Spinal cord (tissue), 10 donors: ENCODE data around the gene ARAP2. TPM values are rescaled to one million over a fixed set of nuclear protein-coding genes. Genes with fewer than 3 reads are reported as not detected.

Experiments used
- DNase-seq, 6 donors: peaks; one replicate each; pipeline versions ENCODE4 v3.0.0 to v3.0.0-alpha.2; 2013 to 2015; ENCODE audit warnings: low spot score in 6 of 6, low read depth in 4 of 6
- H3K27ac ChIP-seq: one replicate; pipeline ENCODE4 v1.5.1; 2013; ENCODE audit warnings: low read depth, low read length, control low read depth
- H3K27me3 ChIP-seq: one replicate; pipeline ENCODE4 v1.6.1; 2013; ENCODE audit warnings: low read length; ENCODE audit not compliant: control insufficient read depth, insufficient read depth
- H3K36me3 ChIP-seq: one replicate; pipeline ENCODE4 v1.6.1; 2013; ENCODE audit warnings: low read length; ENCODE audit not compliant: control insufficient read depth, insufficient read depth
- H3K4me1 ChIP-seq: one replicate; pipeline ENCODE4 v1.6.1; 2013; ENCODE audit warnings: low read length; ENCODE audit not compliant: control insufficient read depth, insufficient read depth
- H3K4me3 ChIP-seq: one replicate; pipeline ENCODE4 v1.5.1; 2013; ENCODE audit warnings: low read depth, low read length, control low read depth
- H3K9me3 ChIP-seq: one replicate; pipeline ENCODE4 v1.6.1; 2013; ENCODE audit warnings: low read length; ENCODE audit not compliant: control insufficient read depth, insufficient read depth
- WGBS: methylation state at CpG from one replicate; pipeline ENCODE4 v1.1.5; 2013; ENCODE audit warnings: missing lambda C conversion rate; ENCODE audit not compliant: insufficient coverage; 5-methylcytosine and 5-hydroxymethylcytosine counted together
- polyA plus RNA-seq, 2 donors: library from polyadenylated mRNA; unstranded; fragments of 120-200 nt; gene quantifications; one replicate each; pipeline ENCODE4 v1.2.1, GENCODE V29; 2013; ENCODE audit not compliant: insufficient read length in 2 of 2
- total RNA-seq, 2 donors: library from RNA; depleted of rRNA in 1 of 2; stranded (reverse); fragments of 120-200 nt in 1 of 2; fragments of >200 nt in 1 of 2; gene quantifications; one replicate each; pipeline versions ENCODE4 v1.2.3 to v1.2.4, GENCODE V29; 2013 to 2014
- donor health status: healthy.

Gene ARAP2
- total and polyA plus RNA-seq, 4 donors, result 15.9 to 95.8 (median 25.5) TPM

DNA sequence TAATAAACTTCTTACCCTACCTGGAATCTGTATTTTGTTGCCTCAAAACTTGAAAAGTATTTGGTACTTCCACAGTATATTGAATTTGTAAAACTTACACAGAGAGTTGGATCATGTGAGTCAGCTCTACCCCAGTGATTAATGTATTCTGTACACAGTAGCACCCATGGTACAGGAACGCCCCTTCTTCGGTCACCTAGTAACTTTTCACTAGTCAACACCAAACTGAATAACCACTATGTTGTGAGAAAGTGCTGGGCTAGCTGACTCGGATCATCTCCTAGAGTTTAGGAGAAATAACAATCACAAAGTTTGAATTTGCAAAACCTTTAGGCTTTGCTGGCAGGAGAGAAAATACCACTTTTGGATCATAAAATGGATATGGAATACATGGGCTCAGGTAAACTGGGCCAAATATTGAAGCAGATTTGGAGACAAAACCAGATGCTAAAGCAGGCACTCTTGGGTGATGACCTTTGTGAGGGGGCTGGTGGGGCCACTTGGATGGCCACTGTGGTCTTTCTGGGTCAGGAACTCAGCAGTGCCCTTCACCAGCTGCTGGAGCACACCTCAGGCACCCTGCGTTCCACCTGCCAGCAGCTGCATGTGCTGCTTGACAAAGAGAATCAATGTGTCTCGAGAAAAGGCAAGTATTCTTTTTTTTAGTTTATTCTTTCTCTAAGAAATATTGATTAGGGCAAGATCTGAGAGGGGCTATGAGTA, 37.2 kb upstream of the ARAP2 start, which contains the start of gene DTHD1:
TSS of gene DTHD1 (plus strand) at position 233 of the 723 bp plus-strand sequence. CDS start at position 376, 143 bp downstream.
- no peaks in the 10 kb centered on the region for H3K9me3 ChIP-seq
- no CpG with 5 or more reads among the region's 5 CpGs for WGBS
- H3K4me1 ChIP-seq, result peaks cover 3% of the 10 kb centered on the region
- no peaks in the 10 kb centered on the region for H3K27me3 ChIP-seq
- no peaks in the 10 kb centered on the region for H3K36me3 ChIP-seq
- peak within 1 kb of the TSS; percentile 7 for H3K4me3 ChIP-seq
- DNase-seq, result no peak
- peak within 1 kb of the TSS; percentile 47 for H3K27ac ChIP-seq

DNA sequence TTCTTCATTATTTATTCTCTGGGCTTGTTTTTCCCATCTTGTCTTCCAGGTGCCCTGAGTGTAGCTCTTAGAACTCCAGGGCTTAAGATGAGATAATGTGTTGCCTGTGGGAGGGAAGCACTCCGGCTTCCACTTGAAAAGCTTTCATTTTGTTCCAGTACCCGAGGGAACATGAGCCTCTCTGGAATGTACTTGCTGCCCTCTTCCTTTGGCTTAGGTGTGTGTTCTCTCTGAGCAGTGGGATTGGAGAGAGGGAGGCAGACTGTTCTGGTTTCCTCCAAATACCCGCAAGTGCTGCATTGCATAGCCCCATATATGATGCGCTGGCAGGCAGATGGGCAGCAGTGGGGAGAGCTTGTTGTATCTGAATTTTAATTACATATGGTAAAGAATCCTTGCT, 36.2 kb upstream of the ARAP2 start:
- Histone ChIP-seq H3K27ac (peak overlapping the region; percentile 47), H3K9me3 (no peaks in the 10 kb centered on the region), H3K27me3 (no peaks in the 10 kb centered on the region), H3K4me3 (no peak overlapping the region), H3K4me1 (peaks cover 3% of the 10 kb centered on the region), H3K36me3 (no peaks in the 10 kb centered on the region)
- WGBS, result 17% methylated on average over 2 of the region's 4 CpGs
- peak in 2 of 6 donors; percentile 38 to 50 for DNase-seq

DNA sequence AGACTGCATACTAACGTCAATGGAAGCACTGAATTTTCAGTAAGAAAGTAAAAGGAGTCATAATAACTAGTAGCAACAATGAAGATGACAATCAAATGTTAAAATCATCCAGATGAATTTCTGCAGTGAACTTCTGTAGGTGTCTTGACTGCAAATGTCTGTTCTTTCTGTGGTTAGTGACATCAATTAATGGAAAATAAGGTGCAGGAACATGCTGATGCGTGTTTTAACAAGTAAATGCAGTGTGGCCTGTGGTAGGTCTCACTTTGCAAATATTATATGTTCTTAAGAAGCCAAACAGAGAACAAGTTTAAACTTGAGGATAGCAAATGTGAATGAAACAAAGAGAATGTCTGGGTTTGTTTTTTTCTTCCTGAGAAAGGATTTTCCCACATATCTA, 34.5 kb upstream of the ARAP2 start:
- Histone ChIP-seq H3K27ac (no peak overlapping the region), H3K36me3 (no peaks in the 10 kb centered on the region), H3K4me3 (no peak overlapping the region), H3K4me1 (peaks cover 3% of the 10 kb centered on the region), H3K9me3 (no peaks in the 10 kb centered on the region), H3K27me3 (no peaks in the 10 kb centered on the region)
- WGBS, result no CpG with 5 or more reads among the region's 2 CpGs
- DNase-seq, result no peak

DNA sequence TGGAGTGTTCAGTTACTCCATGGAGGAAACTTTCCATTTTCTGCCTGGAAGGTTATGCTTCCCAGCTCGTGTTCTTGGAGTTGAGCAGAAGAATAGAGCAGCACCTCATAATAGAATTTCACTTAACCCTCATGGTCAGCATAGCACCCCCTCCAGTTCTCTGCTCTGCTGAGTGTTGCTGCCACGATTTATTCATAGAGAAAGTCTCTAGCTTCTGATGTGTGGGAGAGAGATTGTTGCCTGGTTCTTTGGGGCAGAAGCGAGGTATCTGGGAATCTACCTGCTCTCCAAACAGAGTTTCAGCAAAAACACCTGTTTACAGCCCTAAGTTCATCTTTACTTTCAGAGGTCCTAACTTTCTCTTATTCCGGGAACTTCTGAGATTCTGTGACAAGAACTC, 33.2 kb upstream of the ARAP2 start:
- no peak for DNase-seq
- 90% methylated on average over 1 of the region's 4 CpGs for WGBS
- Histone ChIP-seq H3K4me1 (peaks cover 3% of the 10 kb centered on the region), H3K9me3 (no peaks in the 10 kb centered on the region), H3K36me3 (no peaks in the 10 kb centered on the region), H3K27ac (no peak overlapping the region), H3K27me3 (no peaks in the 10 kb centered on the region), H3K4me3 (no peak overlapping the region)

DNA sequence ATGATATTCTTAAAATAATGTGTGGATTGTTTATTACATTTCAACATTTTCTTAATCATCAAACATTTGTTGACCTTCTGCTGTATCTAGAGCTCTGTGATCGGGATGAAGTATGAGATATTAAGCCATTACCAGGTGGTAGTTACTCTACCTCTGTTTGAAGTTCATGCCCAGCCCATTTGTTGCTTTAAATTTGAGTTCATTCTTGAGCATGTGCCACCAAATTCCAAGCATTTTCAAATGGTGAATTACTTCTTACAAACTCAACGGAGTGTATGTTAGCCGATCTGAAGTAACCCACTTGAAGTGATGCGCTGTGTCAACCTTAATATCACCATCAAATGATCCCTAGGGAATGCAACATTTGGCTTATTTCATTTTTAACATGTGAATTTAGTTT, 29.8 kb upstream of the ARAP2 start:
- H3K27ac ChIP-seq, result no peak overlapping the region
- H3K9me3 ChIP-seq, result no peaks in the 10 kb centered on the region
- H3K27me3 ChIP-seq, result no peaks in the 10 kb centered on the region
- H3K4me3 ChIP-seq, result no peak overlapping the region
- no peak for DNase-seq
- no CpG with 5 or more reads among the region's 4 CpGs for WGBS
- no peaks in the 10 kb centered on the region for H3K36me3 ChIP-seq
- H3K4me1 ChIP-seq, result no peaks in the 10 kb centered on the region

DNA sequence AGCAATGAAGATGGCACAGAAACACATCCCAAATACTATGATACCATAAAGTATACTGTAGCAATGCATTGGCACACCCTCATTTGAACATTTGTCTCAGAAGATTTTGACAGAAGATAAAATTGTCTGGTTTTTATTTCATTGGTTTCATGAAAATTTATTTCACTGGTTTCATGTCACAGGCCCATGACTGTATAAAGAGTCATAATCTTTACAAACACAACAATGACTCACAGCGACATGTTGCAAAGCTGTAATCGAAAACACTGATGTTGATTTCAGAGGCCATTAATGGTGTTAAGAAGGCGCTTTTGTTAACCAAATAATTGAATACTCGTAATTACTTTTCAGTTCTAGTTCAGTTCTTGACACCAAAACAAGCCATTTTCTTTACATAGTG, 29.0 kb upstream of the ARAP2 start:
- Histone ChIP-seq H3K4me3 (no peak overlapping the region), H3K36me3 (no peaks in the 10 kb centered on the region), H3K4me1 (no peaks in the 10 kb centered on the region), H3K27ac (no peak overlapping the region), H3K27me3 (no peaks in the 10 kb centered on the region), H3K9me3 (no peaks in the 10 kb centered on the region)
- WGBS, result no CpG with 5 or more reads among the region's 4 CpGs
- no peak for DNase-seq

DNA sequence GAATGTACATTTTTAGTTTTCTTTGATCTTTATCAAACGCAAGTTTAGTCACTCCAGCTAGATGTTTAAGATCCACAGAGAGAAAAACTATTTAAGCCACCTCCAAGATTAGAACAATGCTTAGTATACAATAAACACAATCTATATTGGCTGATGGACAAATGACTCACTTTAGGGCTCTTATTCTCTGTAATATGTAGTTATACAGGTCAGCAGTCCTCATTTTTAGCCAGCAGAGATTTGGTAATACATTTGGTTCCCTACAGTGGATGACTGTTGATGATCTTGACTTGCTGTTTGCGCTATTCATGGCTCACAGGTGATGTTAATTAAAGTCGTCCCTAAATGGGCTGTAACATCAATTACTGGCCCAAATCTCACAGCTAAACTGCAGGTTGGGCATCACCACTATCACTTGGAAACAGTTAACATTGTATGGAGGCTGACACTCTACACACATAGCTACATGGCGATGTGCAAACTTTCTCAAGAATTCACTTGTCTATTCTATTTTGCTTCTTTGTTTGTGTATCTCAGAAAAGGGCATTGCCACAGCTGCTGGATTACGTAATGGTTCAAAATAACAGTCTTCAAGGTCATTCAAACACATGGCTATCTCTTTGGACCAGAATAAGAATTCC, 25.3 kb upstream of the ARAP2 start:
- Histone ChIP-seq H3K27me3 (no peaks in the 10 kb centered on the region), H3K4me1 (no peaks in the 10 kb centered on the region), H3K4me3 (no peak overlapping the region), H3K36me3 (no peaks in the 10 kb centered on the region), H3K27ac (no peak overlapping the region), H3K9me3 (no peaks in the 10 kb centered on the region)
- DNase-seq, result peak in 1 of 6 donors; percentile 30
- no CpG with 5 or more reads among the region's 5 CpGs for WGBS

DNA sequence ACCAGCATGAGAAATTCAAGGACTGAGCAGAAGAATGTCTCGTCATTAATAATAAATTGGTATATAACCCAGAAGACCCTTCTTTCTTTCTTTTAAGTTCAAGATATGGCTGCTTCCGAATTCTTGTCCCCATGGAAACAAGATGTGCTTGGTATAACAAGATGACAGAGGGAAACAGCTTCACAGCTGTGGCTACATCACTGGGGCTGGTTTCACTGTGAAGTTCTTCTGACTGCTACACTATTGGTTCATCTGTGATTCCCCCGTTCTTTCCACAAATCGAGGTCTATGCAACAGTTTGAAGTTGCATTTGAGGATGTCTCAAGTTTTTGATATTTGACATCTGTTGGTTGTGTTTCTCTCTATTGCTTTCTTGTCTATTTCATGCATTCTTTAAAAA, 24.8 kb upstream of the ARAP2 start:
- WGBS, result no CpG with 5 or more reads among the region's 4 CpGs

DNA sequence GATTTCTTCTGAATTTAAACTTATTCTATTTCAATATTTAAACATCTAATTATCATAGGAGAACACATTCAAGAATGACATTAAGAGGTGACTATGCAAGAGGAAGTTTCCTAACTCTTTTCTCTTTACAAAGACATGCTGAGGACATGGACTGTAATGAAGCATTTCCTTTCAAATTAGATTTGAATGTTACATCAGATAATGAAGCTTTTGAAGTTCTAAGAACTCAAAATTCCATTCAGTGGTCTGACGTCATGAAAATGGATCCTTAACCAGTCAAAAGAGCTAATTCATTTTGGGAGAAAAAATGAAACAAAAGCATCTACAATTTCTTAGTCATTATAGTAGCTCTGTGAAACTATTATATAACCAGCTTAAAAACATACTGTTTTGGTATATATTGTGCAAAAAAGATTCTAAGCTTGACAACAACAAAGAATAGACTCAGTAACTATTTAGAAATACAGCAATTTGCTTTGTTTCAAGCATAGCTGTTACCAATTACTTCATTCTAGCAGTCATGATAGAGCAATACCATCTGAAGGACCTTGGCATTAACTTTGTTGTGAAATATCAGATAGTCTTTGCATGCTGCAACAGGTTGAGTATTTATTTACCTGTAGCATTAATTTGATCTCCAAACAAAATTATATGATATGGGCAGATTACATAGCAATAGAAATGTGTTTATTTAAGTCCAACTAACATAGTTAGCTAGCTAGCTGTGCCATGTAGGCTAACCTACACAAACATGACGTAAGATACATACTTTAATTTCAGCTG, 23.4 kb upstream of the ARAP2 start:
- no peak overlapping the region for H3K4me3 ChIP-seq
- H3K9me3 ChIP-seq, result no peaks in the 10 kb centered on the region
- H3K27ac ChIP-seq, result no peak overlapping the region
- DNase-seq, result no peak
- H3K4me1 ChIP-seq, result no peaks in the 10 kb centered on the region
- no peaks in the 10 kb centered on the region for H3K27me3 ChIP-seq
- 100% methylated on average over 1 of the region's 2 CpGs for WGBS
- no peaks in the 10 kb centered on the region for H3K36me3 ChIP-seq

More for the DNA sequence above, 24.8 kb upstream of the ARAP2 start:
- H3K36me3 ChIP-seq, result no peaks in the 10 kb centered on the region
- H3K27me3 ChIP-seq, result no peaks in the 10 kb centered on the region
- H3K27ac ChIP-seq, result no peak overlapping the region
- peak in 1 of 6 donors; percentile 48 for DNase-seq
- no peaks in the 10 kb centered on the region for H3K9me3 ChIP-seq
- no peak overlapping the region for H3K4me3 ChIP-seq
- H3K4me1 ChIP-seq, result no peaks in the 10 kb centered on the region
